HepG2 (cell line): ENCODE results near the gene ARG1. TPM values are rescaled to one million over a fixed set of nuclear protein-coding genes. Genes with fewer than 3 reads are reported as not detected.

Experiments
- ASH2L ChIP-seq: fragments of 300-600, 200-600 bp; sonication (generic); IDR thresholded peaks from 2 replicates; pipeline ENCODE4 v1.7.0; 2017; ENCODE audit warnings: low read depth, mild to moderate bottlenecking, moderate library complexity, mixed read lengths, low read length; ENCODE audit not compliant: insufficient read length
- FOXP1 ChIP-seq, 2 experiments: fragments of 450-650 bp in 1 of 2; IDR thresholded peaks; 2 replicates each; pipeline ENCODE4 v1.6.1; 2017 to 2018; ENCODE audit warnings: antibody characterized with exemption in 1 of 2
- HDAC2 ChIP-seq: sonication (generic); formaldehyde crosslinking; IDR thresholded peaks from 2 replicates; pipeline ENCODE4 v1.4.0; 2020; ENCODE audit warnings: missing genetic modification reagents
- HOXA7 ChIP-seq: sonication (generic); formaldehyde crosslinking; IDR thresholded peaks from 2 replicates; pipeline ENCODE4 v1.8.1; 2022; ENCODE audit warnings: mild to moderate bottlenecking, missing genetic modification reagents, moderate library complexity
- SOX13 ChIP-seq, 3 experiments: fragments of 450-650 bp in 1 of 3; sonication (generic) in 1 of 3; formaldehyde crosslinking in 1 of 3; IDR thresholded peaks in 2 of 3; conservative IDR thresholded peaks in 1 of 3; 2 replicates each; pipeline versions ENCODE4 v1.5.0 to v1.6.1; 2016 to 2020; ENCODE audit warnings: antibody characterized with exemption in 1 of 3, mild to moderate bottlenecking in 1 of 3, missing compliant biosample characterization in 1 of 3, missing genetic modification reagents in 1 of 3, moderate library complexity in 1 of 3
- SOX5 ChIP-seq: IDR thresholded peaks from 2 replicates; pipeline ENCODE4 v1.6.1; 2016; ENCODE audit warnings: borderline replicate concordance
- SP140L ChIP-seq: sonication (generic); formaldehyde crosslinking; IDR thresholded peaks from 2 replicates; pipeline ENCODE4 v1.4.0; 2020; ENCODE audit warnings: missing genetic modification reagents, borderline replicate concordance
- TBX2 ChIP-seq: sonication (generic); formaldehyde crosslinking; IDR thresholded peaks from 2 replicates; pipeline ENCODE4 v1.5.0; 2020; ENCODE audit warnings: missing genetic modification reagents, mild to moderate bottlenecking, borderline replicate concordance
- ZBTB38 ChIP-seq: sonication (generic); formaldehyde crosslinking; IDR thresholded peaks from 2 replicates; pipeline ENCODE4 v1.5.1; 2020; ENCODE audit warnings: mild to moderate bottlenecking, missing genetic modification reagents
- ZNF3 ChIP-seq: IDR thresholded peaks from 2 replicates; pipeline ENCODE4 v1.7.0; 2017; ENCODE audit warnings: inconsistent platforms
- ZNF547 ChIP-seq: sonication (generic); formaldehyde crosslinking; IDR thresholded peaks from 2 replicates; pipeline ENCODE4 v1.5.1; 2020; ENCODE audit warnings: mild to moderate bottlenecking, missing genetic modification reagents
- ZNF652 ChIP-seq: IDR thresholded peaks from 2 replicates; pipeline ENCODE4 v1.6.1; 2016; ENCODE audit warnings: low read depth, borderline replicate concordance
- ZSCAN22 ChIP-seq: sonication (generic); formaldehyde crosslinking; IDR thresholded peaks from 2 replicates; pipeline ENCODE4 v1.4.0; 2020; ENCODE audit warnings: mild to moderate bottlenecking, missing genetic modification reagents
- polyA plus RNA-seq, 8 experiments: library from polyadenylated mRNA; depleted of rRNA in 3 of 8; stranded (reverse) in 7 of 8; unstranded in 1 of 8; fragments of >200 nt; fragmentation: Illumina TruSeq in 4 of 8; extraction: Trizol in 4 of 8; gene quantifications; 2 replicates each; pipeline versions ENCODE4 v1.2.1 to v1.2.3, GENCODE V29; 2011 to 2016; ENCODE audit warnings: low read depth in 4 of 8, missing spikeins in 1 of 8, mixed read lengths in 1 of 8; ENCODE audit not compliant: insufficient read depth in 1 of 8
- total RNA-seq, 5 experiments: library from RNA; depleted of rRNA; stranded (reverse); fragments of >200 nt; fragmentation: Illumina TruSeq; extraction: Trizol; gene quantifications; 2 replicates each; pipeline ENCODE4 v1.2.3, GENCODE V29; 2016; ENCODE audit warnings: low read depth in 1 of 5
- TF ChIP-seq, protein P1 (sequence below): sonication (generic); formaldehyde crosslinking; conservative IDR thresholded peaks from 2 replicates; pipeline ENCODE4 v1.4.0; 2020; ENCODE audit warnings: mild to moderate bottlenecking, missing genetic modification reagents, moderate library complexity
- TF ChIP-seq, protein P2 (sequence below): sonication (generic); formaldehyde crosslinking; IDR thresholded peaks from 2 replicates; pipeline ENCODE4 v1.8.0; 2022; ENCODE audit warnings: mild to moderate bottlenecking, missing genetic modification reagents, borderline replicate concordance
- TF ChIP-seq, protein P3 (sequence below): sonication (generic); formaldehyde crosslinking; IDR thresholded peaks from 2 replicates; pipeline ENCODE4 v1.4.0; 2020; ENCODE audit warnings: missing genetic modification reagents

Gene ARG1
- total and polyA plus RNA-seq, 2 of the 13 experiments (the other 11 are each of a cell fraction or from before 2014, with no cell fraction given): 2.2 to 11.2 TPM

DNA sequence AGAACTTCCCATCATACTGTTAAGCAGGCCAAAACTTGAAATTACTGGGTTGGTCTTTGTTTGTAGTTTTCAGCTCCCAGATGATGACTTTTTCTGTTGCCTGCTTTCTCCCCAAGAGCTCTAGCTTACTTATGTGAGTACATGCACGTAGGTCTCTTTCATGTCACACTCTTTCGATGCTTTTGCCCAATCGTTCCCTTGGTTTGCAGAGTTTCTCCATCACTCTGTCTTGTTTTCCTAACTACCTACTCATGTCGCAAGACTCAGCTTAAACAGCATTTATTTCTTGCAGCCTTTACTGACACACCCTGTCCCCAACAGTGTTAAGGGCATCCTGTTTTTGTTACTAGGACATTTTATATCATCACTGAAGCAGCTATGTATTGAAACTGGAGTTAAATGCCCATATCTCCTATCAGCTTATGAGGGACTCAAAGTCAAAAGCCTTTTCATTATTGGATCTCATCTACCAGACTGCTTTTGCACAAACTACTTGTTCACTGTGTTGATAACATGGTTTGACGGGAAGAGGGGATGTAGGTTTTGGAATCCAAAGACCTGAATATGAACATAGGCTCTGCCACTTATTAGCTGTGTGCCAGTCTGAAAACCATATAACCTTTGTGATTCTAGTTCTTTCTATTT lies 2.9 kb downstream of the ARG1 start (continued):
- TF ChIP-seq, protein P1, sequence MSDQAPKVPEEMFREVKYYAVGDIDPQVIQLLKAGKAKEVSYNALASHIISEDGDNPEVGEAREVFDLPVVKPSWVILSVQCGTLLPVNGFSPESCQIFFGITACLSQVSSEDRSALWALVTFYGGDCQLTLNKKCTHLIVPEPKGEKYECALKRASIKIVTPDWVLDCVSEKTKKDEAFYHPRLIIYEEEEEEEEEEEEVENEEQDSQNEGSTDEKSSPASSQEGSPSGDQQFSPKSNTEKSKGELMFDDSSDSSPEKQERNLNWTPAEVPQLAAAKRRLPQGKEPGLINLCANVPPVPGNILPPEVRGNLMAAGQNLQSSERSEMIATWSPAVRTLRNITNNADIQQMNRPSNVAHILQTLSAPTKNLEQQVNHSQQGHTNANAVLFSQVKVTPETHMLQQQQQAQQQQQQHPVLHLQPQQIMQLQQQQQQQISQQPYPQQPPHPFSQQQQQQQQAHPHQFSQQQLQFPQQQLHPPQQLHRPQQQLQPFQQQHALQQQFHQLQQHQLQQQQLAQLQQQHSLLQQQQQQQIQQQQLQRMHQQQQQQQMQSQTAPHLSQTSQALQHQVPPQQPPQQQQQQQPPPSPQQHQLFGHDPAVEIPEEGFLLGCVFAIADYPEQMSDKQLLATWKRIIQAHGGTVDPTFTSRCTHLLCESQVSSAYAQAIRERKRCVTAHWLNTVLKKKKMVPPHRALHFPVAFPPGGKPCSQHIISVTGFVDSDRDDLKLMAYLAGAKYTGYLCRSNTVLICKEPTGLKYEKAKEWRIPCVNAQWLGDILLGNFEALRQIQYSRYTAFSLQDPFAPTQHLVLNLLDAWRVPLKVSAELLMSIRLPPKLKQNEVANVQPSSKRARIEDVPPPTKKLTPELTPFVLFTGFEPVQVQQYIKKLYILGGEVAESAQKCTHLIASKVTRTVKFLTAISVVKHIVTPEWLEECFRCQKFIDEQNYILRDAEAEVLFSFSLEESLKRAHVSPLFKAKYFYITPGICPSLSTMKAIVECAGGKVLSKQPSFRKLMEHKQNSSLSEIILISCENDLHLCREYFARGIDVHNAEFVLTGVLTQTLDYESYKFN (CRISPR knock-in tag): peak; percentile 89
- TF ChIP-seq SOX13 (IDR thresholded peaks at IDR 0.05) (no peak; the same call in 1 of the 2 replicates), SOX13 (CRISPR knock-in tag; conservative IDR thresholded peaks at IDR 0.05 in 1 of 2, IDR thresholded peaks at IDR 0.05 in 1 of 2) (peak in 1 of 2 experiments; percentile 54; a peak in 1 of 4 replicates), ZNF3 (CRISPR knock-in tag) (no peak), ZBTB38 (CRISPR knock-in tag) (peak; percentile 64; the same call in 1 of the 2 replicates), ZNF547 (no peak), FOXP1 (IDR thresholded peaks at IDR 0.05) (no peak), FOXP1 (CRISPR knock-in tag; IDR thresholded peaks at IDR 0.05) (peak; percentile 86; the same call in 1 of the 2 replicates), HOXA7 (CRISPR knock-in tag) (no peak), HDAC2 (CRISPR knock-in tag) (peak; percentile 77), SP140L (CRISPR knock-in tag) (no peak), SOX5 (CRISPR knock-in tag) (peak; percentile 71; the same call in 1 of the 2 replicates), TBX2 (peak; percentile 71), ASH2L (no peak), ZSCAN22 (no peak; the same call in 1 of the 2 replicates), ZNF652 (CRISPR knock-in tag) (no peak)
- TF ChIP-seq, protein P2, sequence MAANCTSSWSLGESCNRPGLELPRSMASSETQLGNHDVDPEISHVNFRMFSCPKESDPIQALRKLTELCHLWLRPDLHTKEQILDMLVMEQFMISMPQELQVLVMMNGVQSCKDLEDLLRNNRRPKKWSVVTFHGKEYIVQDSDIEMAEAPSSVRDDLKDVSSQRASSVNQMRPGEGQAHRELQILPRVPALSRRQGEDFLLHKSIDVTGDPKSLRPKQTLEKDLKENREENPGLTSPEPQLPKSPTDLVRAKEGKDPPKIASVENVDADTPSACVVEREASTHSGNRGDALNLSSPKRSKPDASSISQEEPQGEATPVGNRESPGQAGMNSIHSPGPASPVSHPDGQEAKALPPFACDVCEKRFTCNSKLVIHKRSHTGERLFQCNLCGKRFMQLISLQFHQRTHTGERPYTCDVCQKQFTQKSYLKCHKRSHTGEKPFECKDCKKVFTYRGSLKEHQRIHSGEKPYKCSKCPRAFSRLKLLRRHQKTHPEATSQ (CRISPR knock-in tag): peak; percentile 72; the same call in 1 of the 2 replicates
- TF ChIP-seq, protein P3, sequence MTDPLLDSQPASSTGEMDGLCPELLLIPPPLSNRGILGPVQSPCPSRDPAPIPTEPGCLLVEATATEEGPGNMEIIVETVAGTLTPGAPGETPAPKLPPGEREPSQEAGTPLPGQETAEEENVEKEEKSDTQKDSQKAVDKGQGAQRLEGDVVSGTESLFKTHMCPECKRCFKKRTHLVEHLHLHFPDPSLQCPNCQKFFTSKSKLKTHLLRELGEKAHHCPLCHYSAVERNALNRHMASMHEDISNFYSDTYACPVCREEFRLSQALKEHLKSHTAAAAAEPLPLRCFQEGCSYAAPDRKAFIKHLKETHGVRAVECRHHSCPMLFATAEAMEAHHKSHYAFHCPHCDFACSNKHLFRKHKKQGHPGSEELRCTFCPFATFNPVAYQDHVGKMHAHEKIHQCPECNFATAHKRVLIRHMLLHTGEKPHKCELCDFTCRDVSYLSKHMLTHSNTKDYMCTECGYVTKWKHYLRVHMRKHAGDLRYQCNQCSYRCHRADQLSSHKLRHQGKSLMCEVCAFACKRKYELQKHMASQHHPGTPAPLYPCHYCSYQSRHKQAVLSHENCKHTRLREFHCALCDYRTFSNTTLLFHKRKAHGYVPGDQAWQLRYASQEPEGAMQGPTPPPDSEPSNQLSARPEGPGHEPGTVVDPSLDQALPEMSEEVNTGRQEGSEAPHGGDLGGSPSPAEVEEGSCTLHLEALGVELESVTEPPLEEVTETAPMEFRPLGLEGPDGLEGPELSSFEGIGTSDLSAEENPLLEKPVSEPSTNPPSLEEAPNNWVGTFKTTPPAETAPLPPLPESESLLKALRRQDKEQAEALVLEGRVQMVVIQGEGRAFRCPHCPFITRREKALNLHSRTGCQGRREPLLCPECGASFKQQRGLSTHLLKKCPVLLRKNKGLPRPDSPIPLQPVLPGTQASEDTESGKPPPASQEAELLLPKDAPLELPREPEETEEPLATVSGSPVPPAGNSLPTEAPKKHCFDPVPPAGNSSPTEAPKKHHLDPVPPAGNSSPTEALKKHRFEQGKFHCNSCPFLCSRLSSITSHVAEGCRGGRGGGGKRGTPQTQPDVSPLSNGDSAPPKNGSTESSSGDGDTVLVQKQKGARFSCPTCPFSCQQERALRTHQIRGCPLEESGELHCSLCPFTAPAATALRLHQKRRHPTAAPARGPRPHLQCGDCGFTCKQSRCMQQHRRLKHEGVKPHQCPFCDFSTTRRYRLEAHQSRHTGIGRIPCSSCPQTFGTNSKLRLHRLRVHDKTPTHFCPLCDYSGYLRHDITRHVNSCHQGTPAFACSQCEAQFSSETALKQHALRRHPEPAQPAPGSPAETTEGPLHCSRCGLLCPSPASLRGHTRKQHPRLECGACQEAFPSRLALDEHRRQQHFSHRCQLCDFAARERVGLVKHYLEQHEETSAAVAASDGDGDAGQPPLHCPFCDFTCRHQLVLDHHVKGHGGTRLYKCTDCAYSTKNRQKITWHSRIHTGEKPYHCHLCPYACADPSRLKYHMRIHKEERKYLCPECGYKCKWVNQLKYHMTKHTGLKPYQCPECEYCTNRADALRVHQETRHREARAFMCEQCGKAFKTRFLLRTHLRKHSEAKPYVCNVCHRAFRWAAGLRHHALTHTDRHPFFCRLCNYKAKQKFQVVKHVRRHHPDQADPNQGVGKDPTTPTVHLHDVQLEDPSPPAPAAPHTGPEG (CRISPR knock-in tag): no peak
